Measurements from ENCODE around the gene CRACR2B. TPM values are rescaled to one million over a fixed set of nuclear protein-coding genes. Genes with fewer than 3 reads are reported as not detected.

CRACR2B gene
- total and polyA plus RNA-seq, 2 donors (not counting 1 experiment from before 2014, with no cell fraction given), result 9.7 to 67.7 TPM

DNA sequence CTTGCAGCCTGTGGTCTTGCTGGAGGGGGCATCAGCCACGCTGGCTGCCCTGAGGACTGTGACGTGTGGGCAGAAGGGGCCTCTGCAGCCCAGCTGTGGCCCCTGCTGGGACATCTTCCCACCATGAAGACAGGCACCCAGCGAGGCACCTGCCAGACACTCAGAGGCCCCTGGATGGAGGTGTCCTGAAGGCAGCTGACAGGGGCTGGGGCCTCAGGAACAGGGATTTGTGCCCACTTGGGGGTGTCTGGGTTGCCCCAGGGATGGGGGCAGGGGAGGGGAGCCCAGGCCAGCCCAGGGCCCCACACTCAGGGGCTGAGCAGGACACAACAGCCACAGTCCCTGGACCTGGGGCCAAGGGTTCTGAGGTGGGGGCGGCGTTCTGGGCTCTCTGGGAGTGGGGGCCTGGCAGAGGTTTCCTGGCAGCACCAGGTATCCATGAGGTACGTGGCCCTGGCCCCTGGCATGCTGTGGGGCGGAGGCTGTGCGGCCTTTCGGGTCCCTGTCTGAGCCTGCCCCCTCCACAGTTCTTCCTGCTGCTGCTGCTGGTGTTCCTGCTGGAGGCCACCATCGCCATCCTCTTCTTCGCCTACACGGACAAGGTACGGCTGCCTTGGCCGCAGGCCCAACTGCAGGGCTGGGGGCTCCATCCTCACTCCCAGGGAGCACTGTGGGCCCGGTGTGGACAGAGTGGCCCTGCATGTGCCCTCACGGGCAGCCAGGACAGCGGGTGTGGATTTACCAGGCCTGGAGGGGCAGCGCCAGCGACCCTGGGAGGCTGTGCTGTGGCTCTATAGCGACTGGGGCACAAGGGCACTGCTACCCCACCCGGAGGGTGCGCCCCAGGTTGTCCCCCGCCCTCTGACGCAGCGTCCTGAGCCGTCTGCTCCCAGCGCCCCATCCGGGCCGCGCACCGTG lies 36.5 kb downstream of the CRACR2B start:
- Histone ChIP-seq H3K79me2 (ENCODE audit: control insufficient read depth, insufficient read depth, low read length) (no peaks in the 10 kb centered on the region), H3K36me3 (replicated peaks in 1 of 2; ENCODE audit: control extremely low read depth in 1 of 2, control insufficient read depth in 1 of 2, extremely low read depth in 1 of 2, insufficient read depth in 2 of 2, low read length in 1 of 2) (peaks cover 0 to 4% of the 10 kb centered on the region in 2 experiments), H3K9me3 (ENCODE audit: control extremely low read depth in 1 of 3, control insufficient read depth in 2 of 3, insufficient read depth in 1 of 3, low read length in 2 of 3) (no peaks in the 10 kb centered on the region), H3K4me3 (ENCODE audit: control extremely low read depth in 1 of 5, extremely low read depth in 1 of 5, insufficient read depth in 1 of 5, low read depth in 2 of 5, low read length in 4 of 5) (no peak overlapping the region), H3K4me1 (ENCODE audit: control insufficient read depth in 2 of 2, insufficient read depth in 2 of 2, low read length in 2 of 2) (no peaks in the 10 kb centered on the region), H3K9ac (ENCODE audit: low read length) (no peak overlapping the region), H3K4me2 (replicated peaks; ENCODE audit: low read depth, low read length, poor library complexity, severe bottlenecking) (no peak overlapping the region), H3K27ac (ENCODE audit: low read length in 2 of 2) (no peak overlapping the region), H4K20me1 (ENCODE audit: control insufficient read depth, insufficient read depth, low read length, poor library complexity, severe bottlenecking) (no peaks in the 10 kb centered on the region), H2AFZ (ENCODE audit: insufficient read depth, low read depth, low read length, poor library complexity, severe bottlenecking) (no peak overlapping the region), H3K27me3 (replicated peaks in 1 of 4; ENCODE audit: control extremely low read depth in 1 of 4, control insufficient read depth in 3 of 4, insufficient read depth in 4 of 4, low read length in 3 of 4) (no peaks in the 10 kb centered on the region)
- ATAC-seq (ENCODE audit: low read depth) (no peak), DNase-seq (no peak)
- WGBS (ENCODE audit: insufficient coverage), result 93% methylated on average over 22 of the region's 31 CpGs
- no peaks in the 10 kb centered on the region for H3K27me3 Mint-ChIP-seq
- no peak overlapping the region for H3K27ac Mint-ChIP-seq
- no peaks in the 10 kb centered on the region for H3K9me3 Mint-ChIP-seq (ENCODE audit: insufficient read depth)
- no peak overlapping the region for H3K4me3 Mint-ChIP-seq
- TF ChIP-seq, protein P1, sequence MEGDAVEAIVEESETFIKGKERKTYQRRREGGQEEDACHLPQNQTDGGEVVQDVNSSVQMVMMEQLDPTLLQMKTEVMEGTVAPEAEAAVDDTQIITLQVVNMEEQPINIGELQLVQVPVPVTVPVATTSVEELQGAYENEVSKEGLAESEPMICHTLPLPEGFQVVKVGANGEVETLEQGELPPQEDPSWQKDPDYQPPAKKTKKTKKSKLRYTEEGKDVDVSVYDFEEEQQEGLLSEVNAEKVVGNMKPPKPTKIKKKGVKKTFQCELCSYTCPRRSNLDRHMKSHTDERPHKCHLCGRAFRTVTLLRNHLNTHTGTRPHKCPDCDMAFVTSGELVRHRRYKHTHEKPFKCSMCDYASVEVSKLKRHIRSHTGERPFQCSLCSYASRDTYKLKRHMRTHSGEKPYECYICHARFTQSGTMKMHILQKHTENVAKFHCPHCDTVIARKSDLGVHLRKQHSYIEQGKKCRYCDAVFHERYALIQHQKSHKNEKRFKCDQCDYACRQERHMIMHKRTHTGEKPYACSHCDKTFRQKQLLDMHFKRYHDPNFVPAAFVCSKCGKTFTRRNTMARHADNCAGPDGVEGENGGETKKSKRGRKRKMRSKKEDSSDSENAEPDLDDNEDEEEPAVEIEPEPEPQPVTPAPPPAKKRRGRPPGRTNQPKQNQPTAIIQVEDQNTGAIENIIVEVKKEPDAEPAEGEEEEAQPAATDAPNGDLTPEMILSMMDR (IDR thresholded peaks at IDR 0.05), result no peak
- no peak for TF ChIP-seq EZH2 (IDR thresholded peaks at IDR 0.05; ENCODE audit: borderline replicate concordance, insufficient read depth, low read depth, low read length, poor library complexity, severe bottlenecking)
- H3K4me1 Mint-ChIP-seq, result no peaks in the 10 kb centered on the region
- POLR2A ChIA-PET, result no interaction called here
- intact Hi-C loops (cut with micrococcal nuclease), result no loop called here
- CTCF ChIA-PET, result no interaction called here

DNA sequence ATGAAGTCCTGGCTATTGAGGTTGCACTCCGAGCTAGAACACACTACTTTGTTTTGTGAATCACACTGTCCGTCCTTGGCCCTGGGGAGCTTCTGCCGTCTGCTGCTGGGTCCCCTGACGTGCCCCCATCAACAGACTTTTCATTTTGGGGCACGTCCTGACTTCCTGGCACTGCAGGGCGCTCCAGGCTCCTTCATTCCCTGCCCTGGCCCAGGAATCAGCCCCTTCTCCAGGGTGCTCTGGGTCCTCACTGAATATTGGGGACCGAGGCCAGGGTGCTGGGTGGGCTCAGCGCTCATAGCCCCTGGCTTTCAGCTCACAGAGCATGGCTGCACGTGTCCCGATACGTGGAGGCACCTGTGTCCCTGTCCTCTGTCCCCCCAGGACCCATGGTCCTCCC lies 37.2 kb downstream of the CRACR2B start:
- no peak overlapping the region for H2AFZ ChIP-seq (ENCODE audit: insufficient read depth, low read depth, low read length, poor library complexity, severe bottlenecking)
- Mint-ChIP-seq H3K4me1 (no peaks in the 10 kb centered on the region), H3K27me3 (no peaks in the 10 kb centered on the region), H3K27ac (no peak overlapping the region), H3K9me3 (ENCODE audit: insufficient read depth) (no peaks in the 10 kb centered on the region), H3K4me3 (no peak overlapping the region)
- no peak overlapping the region for H3K9ac ChIP-seq (ENCODE audit: low read length)
- no peak overlapping the region for H3K4me3 ChIP-seq (ENCODE audit: control extremely low read depth in 1 of 5, extremely low read depth in 1 of 5, insufficient read depth in 1 of 5, low read depth in 2 of 5, low read length in 4 of 5)
- H3K36me3 ChIP-seq (replicated peaks in 1 of 2; ENCODE audit: control extremely low read depth in 1 of 2, control insufficient read depth in 1 of 2, extremely low read depth in 1 of 2, insufficient read depth in 2 of 2, low read length in 1 of 2), result peaks cover 0 to 6% of the 10 kb centered on the region in 2 experiments
- no peak overlapping the region for H3K4me2 ChIP-seq (replicated peaks; ENCODE audit: low read depth, low read length, poor library complexity, severe bottlenecking)
- ChIA-PET CTCF (interaction anchor here (1.5 kb wide), 1 partner anchor 17 kb away, joined by 4 read pairs; no protein-coding TSS in a partner anchor), POLR2A (no interaction called here)
- no peaks in the 10 kb centered on the region for H3K9me3 ChIP-seq (ENCODE audit: control extremely low read depth in 1 of 3, control insufficient read depth in 2 of 3, insufficient read depth in 1 of 3, low read length in 2 of 3)
- H3K4me1 ChIP-seq (ENCODE audit: control insufficient read depth in 2 of 2, insufficient read depth in 2 of 2, low read length in 2 of 2), result no peaks in the 10 kb centered on the region
- H3K27me3 ChIP-seq (replicated peaks in 1 of 4; ENCODE audit: control extremely low read depth in 1 of 4, control insufficient read depth in 3 of 4, insufficient read depth in 4 of 4, low read length in 3 of 4), result no peaks in the 10 kb centered on the region
- no peak overlapping the region for H3K27ac ChIP-seq (ENCODE audit: low read length in 2 of 2)
- 90% methylated on average over 10 of the region's 11 CpGs for WGBS (ENCODE audit: insufficient coverage)
- no peak for DNase-seq
- no peak for ATAC-seq (ENCODE audit: low read depth)
- TF ChIP-seq, protein P1 (IDR thresholded peaks at IDR 0.05), result no peak
- TF ChIP-seq EZH2 (IDR thresholded peaks at IDR 0.05; ENCODE audit: borderline replicate concordance, insufficient read depth, low read depth, low read length, poor library complexity, severe bottlenecking), result no peak
- no peaks in the 10 kb centered on the region for H4K20me1 ChIP-seq (ENCODE audit: control insufficient read depth, insufficient read depth, low read length, poor library complexity, severe bottlenecking)
- no peaks in the 10 kb centered on the region for H3K79me2 ChIP-seq (ENCODE audit: control insufficient read depth, insufficient read depth, low read length)
- intact Hi-C loops (cut with micrococcal nuclease), result no loop called here
